A673 (cell line): ENCODE measurements around the gene TARBP1.

ENCODE experiments used
- CTCF ChIP-seq: fragments of 300-800, 200-600 bp; sonication (generic); conservative IDR thresholded peaks from 2 replicates; pipeline ENCODE4 v1.5.1; 2017; ENCODE audit warnings: low read depth, mild to moderate bottlenecking, antibody characterized with exemption, low read length, moderate library complexity, mixed read lengths
- EZH2 ChIP-seq: fragments of 200-600 bp; sonication (generic); IDR thresholded peaks from 2 replicates; pipeline ENCODE4 v1.6.1; 2017; ENCODE audit warnings: borderline replicate concordance, low read depth, mild to moderate bottlenecking, mixed read lengths, antibody characterized with exemption, low read length; ENCODE audit not compliant: poor library complexity, severe bottlenecking

- TF ChIP-seq CTCF (no peak), EZH2 (no peak)
These were observed 103.3 kb downstream of the TARBP1 start for GRCh38 chr1:234375672-234376071.
